ENCODE data around the gene WDR48. TPM values are rescaled to one million over a fixed set of nuclear protein-coding genes. Genes with fewer than 3 reads are reported as not detected.

Gene WDR48
- total and polyA plus RNA-seq, 8 donors, result 6.3 to 25.8 (median 15.4) TPM

DNA sequence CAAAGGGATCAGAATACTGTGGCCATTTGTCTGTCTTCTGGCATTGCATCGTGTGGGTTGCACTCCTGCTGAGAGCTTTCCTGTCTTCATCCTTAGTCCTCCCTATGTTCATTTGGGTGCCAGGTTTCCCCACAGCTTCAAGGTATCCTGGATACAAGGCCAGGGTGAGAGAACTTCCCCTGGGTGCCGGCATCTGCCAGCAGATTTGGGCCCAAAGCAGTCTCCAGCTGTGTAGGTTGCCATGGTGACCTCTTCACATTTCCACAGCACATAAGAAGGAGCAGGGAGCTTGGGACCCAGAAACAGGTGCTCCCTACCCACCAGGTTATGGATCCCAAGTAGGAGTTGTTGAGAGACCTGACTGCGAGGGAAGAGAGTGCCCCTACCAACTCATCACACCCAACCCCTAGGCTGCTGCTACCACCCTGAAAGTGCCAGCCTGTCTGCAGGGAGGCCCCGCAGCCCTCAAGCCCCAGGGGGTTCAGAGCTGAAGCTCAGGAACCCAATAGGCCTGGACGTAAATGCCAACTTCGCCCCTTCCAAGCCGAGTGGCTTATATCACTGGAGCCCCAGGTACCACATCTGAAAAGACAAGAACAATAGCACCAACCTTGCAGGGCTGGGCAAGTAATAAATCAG lies 75.6 kb downstream of the WDR48 start:
- Histone ChIP-seq H3K9me3 (no peaks in the 10 kb centered on the region), H3K4me1 (peaks cover 4 to 13% (median 5%) of the 10 kb centered on the region in 3 donors), H3K4me3 (no peak overlapping the region), H3K27ac (peak overlapping the region in 1 of 4 donors; percentile 34), H3K36me3 (no peaks in the 10 kb centered on the region), H3K27me3 (no peaks in the 10 kb centered on the region)
- WGBS, 2 donors, result 81 to 86% methylated on average over 7 of the region's 7 CpGs
- DNase-seq (peak in 2 of 6 donors; percentile 10 to 24), FAIRE-seq (no peak), ATAC-seq (peak in 2 of 4 donors; percentile 21 to 35)
- intact Hi-C loops (cut with DNase I), result loop anchor here (5.0 to 10.0 kb wide), 2 partner anchors 157 to 160 kb away; partner anchors contain the start of gene CX3CR1 (in 2 of the 3)
- TF ChIP-seq, protein P1, sequence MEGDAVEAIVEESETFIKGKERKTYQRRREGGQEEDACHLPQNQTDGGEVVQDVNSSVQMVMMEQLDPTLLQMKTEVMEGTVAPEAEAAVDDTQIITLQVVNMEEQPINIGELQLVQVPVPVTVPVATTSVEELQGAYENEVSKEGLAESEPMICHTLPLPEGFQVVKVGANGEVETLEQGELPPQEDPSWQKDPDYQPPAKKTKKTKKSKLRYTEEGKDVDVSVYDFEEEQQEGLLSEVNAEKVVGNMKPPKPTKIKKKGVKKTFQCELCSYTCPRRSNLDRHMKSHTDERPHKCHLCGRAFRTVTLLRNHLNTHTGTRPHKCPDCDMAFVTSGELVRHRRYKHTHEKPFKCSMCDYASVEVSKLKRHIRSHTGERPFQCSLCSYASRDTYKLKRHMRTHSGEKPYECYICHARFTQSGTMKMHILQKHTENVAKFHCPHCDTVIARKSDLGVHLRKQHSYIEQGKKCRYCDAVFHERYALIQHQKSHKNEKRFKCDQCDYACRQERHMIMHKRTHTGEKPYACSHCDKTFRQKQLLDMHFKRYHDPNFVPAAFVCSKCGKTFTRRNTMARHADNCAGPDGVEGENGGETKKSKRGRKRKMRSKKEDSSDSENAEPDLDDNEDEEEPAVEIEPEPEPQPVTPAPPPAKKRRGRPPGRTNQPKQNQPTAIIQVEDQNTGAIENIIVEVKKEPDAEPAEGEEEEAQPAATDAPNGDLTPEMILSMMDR (IDR thresholded peaks at IDR 0.05), result no peak

DNA sequence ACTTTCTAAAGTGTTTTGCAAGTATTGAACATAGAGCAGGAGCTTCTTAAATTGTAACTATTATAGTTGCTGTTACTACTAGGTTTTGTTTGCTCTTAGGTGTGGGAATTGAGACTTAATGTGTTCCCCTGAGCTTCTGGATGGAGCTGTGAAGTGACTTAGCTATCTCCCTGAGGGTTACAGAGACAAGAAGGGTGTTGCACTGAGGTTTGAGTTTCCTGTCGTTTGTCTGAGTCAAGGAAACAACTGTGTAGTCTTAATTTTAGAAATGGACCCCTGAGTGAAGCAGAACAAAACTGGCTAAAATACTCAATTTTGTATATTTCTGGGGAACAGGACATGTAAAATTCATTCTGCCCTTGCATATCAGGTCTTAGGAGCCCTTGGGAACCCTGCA lies 76.1 kb downstream of the WDR48 start:
- WGBS, 2 donors, result 31 to 44% methylated on average over 1 of the region's 1 CpG
- Histone ChIP-seq H3K4me3 (no peak overlapping the region), H3K36me3 (no peaks in the 10 kb centered on the region), H3K4me1 (peaks cover 4 to 13% (median 5%) of the 10 kb centered on the region in 3 donors), H3K27me3 (no peaks in the 10 kb centered on the region), H3K27ac (no peak overlapping the region), H3K9me3 (no peaks in the 10 kb centered on the region)
- intact Hi-C loops (cut with DNase I), result loop anchor here (5.0 to 10.0 kb wide), 2 partner anchors 157 to 159 kb away; partner anchors contain the start of gene CX3CR1 (in 2 of the 3)
- TF ChIP-seq, protein P1 (IDR thresholded peaks at IDR 0.05), result no peak
- no peak for FAIRE-seq
- ATAC-seq, result no peak
- no peak for DNase-seq

DNA sequence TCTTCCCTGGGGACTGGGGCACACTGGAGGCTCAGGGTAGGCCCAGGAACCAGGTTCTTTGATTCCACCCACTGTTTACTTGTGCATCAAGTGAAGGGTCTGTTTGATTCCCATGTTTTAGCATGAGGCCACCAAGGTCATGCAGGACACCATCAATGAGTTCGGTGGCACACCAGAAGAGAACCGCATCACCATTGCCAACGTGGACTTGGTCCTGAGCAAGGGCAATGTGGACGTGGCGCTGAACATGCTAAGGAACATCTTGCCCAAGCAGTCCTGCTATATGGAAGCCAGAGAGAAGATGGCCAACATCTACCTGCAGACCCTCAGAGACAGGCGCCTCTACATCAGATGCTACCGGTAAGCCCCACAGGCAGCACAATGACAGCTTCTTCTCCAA lies 77.1 kb downstream of the WDR48 start:
- H3K27me3 ChIP-seq, result no peaks in the 10 kb centered on the region
- FAIRE-seq (no peak), DNase-seq (peak in 1 of 6 donors; percentile 34), ATAC-seq (no peak)
- 92 to 93% methylated on average over 7 of the region's 7 CpGs for WGBS, 2 donors
- H3K4me1 ChIP-seq, result peaks cover 4 to 13% (median 5%) of the 10 kb centered on the region in 3 donors
- no peaks in the 10 kb centered on the region for H3K9me3 ChIP-seq
- H3K36me3 ChIP-seq, result no peaks in the 10 kb centered on the region
- H3K4me3 ChIP-seq, result no peak overlapping the region
- intact Hi-C loops (cut with DNase I), result loop anchor here (5.0 to 10.0 kb wide), 2 partner anchors 156 to 158 kb away; partner anchors contain the start of gene CX3CR1 (in 2 of the 3)
- TF ChIP-seq, protein P1 (IDR thresholded peaks at IDR 0.05), result no peak
- H3K27ac ChIP-seq, result no peak overlapping the region

DNA sequence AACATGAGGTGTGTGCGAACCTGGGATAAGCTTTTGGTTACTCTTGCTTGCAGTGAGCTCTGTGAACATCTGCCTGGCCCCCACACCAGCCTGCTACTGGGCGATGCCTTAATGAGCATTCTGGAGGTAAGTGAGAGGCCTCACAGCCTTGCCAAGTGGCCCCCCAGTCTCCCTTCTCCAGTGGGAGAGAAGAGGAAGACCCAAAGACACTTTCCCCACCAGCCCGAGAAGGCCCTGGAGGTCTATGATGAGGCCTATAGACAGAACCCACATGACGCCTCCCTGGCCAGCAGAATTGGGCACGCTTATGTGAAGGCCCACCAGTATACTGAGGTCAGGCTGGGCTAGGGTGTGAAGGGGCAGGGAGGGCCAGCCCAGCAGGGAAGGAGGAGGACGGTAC lies 78.2 kb downstream of the WDR48 start:
- intact Hi-C loops (cut with DNase I), result no loop called here

More for the DNA sequence above, 78.2 kb downstream of the WDR48 start:
- DNase-seq (peak in 2 of 6 donors; percentile 6 to 23), ATAC-seq (no peak), FAIRE-seq (no peak)
- 88 to 90% methylated on average over 6 of the region's 6 CpGs for WGBS, 2 donors
- Histone ChIP-seq H3K27me3 (no peaks in the 10 kb centered on the region), H3K4me1 (peaks cover 4 to 13% (median 5%) of the 10 kb centered on the region in 3 donors), H3K4me3 (no peak overlapping the region), H3K9me3 (no peaks in the 10 kb centered on the region), H3K27ac (no peak overlapping the region), H3K36me3 (no peaks in the 10 kb centered on the region)
- TF ChIP-seq, protein P1 (IDR thresholded peaks at IDR 0.05), result no peak

Measured in pancreas (tissue), 10 donors.